Trophoblast cell (in vitro differentiated cells and primary cell): ENCODE results near the gene SERPING1.
"Not testable (repeated sequence)": the region's sequence is repeated elsewhere in the genome, so short reads cannot be mapped to it uniquely, and the experiment has no call there.

ENCODE experiments used
- DNase-seq, 2 donors: peaks; one replicate each; pipeline ENCODE4 v3.0.0-alpha.2; 2016
- H2AFZ ChIP-seq: 2 replicates; pipeline ENCODE4 v1.6.1; 2013; ENCODE audit warnings: low read length, moderate library complexity, mild to moderate bottlenecking; ENCODE audit not compliant: insufficient read depth, poor library complexity
- H2AK5ac ChIP-seq: 2 replicates; pipeline ENCODE4 v1.6.1; 2013; ENCODE audit warnings: mild to moderate bottlenecking, low read length
- H2BK120ac ChIP-seq: 2 replicates; pipeline ENCODE4 v1.6.1; 2013; ENCODE audit warnings: low read length, mild to moderate bottlenecking, moderate library complexity; ENCODE audit not compliant: insufficient read depth, poor library complexity
- H2BK12ac ChIP-seq: 2 replicates; pipeline ENCODE4 v1.6.1; 2013; ENCODE audit warnings: mild to moderate bottlenecking, low read length, moderate library complexity
- H2BK5ac ChIP-seq: 2 replicates; pipeline ENCODE4 v1.6.1; 2013; ENCODE audit warnings: low read length, low read depth, moderate library complexity, mild to moderate bottlenecking; ENCODE audit not compliant: poor library complexity
- H3K14ac ChIP-seq: 2 replicates; pipeline ENCODE4 v1.6.1; 2013; ENCODE audit warnings: mild to moderate bottlenecking, low read length
- H3K18ac ChIP-seq: 2 replicates; pipeline ENCODE4 v1.6.1; 2013; ENCODE audit warnings: mild to moderate bottlenecking, low read length
- H3K23ac ChIP-seq: 2 replicates; pipeline ENCODE4 v1.6.1; 2013; ENCODE audit warnings: low read length
- H3K27ac ChIP-seq: 2 replicates; pipeline ENCODE4 v1.5.1; 2013; ENCODE audit warnings: low read depth, mild to moderate bottlenecking, inconsistent platforms, low read length, moderate library complexity
- H3K27me3 ChIP-seq: 2 replicates; pipeline ENCODE4 v1.6.1; 2013; ENCODE audit warnings: inconsistent platforms, mild to moderate bottlenecking, low read length, moderate library complexity; ENCODE audit not compliant: insufficient read depth
- H3K36me3 ChIP-seq, 2 experiments: 1 replicate in 1 of 2; 2 replicates in 1 of 2; pipeline ENCODE4 v1.6.1; 2013; ENCODE audit warnings: low read length in 2 of 2, mild to moderate bottlenecking in 2 of 2, moderate library complexity in 1 of 2; ENCODE audit not compliant: insufficient read depth in 2 of 2, control insufficient read depth in 1 of 2
- H3K4ac ChIP-seq: 2 replicates; pipeline ENCODE4 v1.6.1; 2013; ENCODE audit warnings: low read depth, mild to moderate bottlenecking, low read length, moderate library complexity
- H3K4me1 ChIP-seq, 2 experiments: 1 replicate in 1 of 2; 2 replicates in 1 of 2; pipeline ENCODE4 v1.6.1; 2013; ENCODE audit warnings: low read length in 2 of 2, mild to moderate bottlenecking in 2 of 2, moderate library complexity in 1 of 2; ENCODE audit not compliant: insufficient read depth in 2 of 2, control insufficient read depth in 1 of 2
- H3K4me2 ChIP-seq: 2 replicates; pipeline ENCODE4 v1.6.1; 2013; ENCODE audit warnings: inconsistent platforms, mild to moderate bottlenecking, low read length, moderate library complexity
- H3K4me3 ChIP-seq: 2 replicates; pipeline ENCODE4 v1.5.1; 2013; ENCODE audit warnings: mild to moderate bottlenecking, low read depth, low read length, inconsistent platforms
- H3K79me1 ChIP-seq: one replicate; pipeline ENCODE4 v1.6.1; 2013; ENCODE audit warnings: low read length
- H3K79me2 ChIP-seq: 2 replicates; pipeline ENCODE4 v1.6.1; 2013; ENCODE audit warnings: low read length, mild to moderate bottlenecking; ENCODE audit not compliant: control insufficient read depth, insufficient read depth, poor library complexity
- H3K9ac ChIP-seq: 2 replicates; pipeline ENCODE4 v1.6.1; 2013; ENCODE audit warnings: mild to moderate bottlenecking, low read length
- H3K9me3 ChIP-seq: 2 replicates; pipeline ENCODE4 v1.6.1; 2013; ENCODE audit warnings: low read depth, mild to moderate bottlenecking, control low read depth, inconsistent platforms, low read length; ENCODE audit not compliant: insufficient read depth
- H4K12ac ChIP-seq: 2 replicates; pipeline ENCODE4 v1.6.1; 2013; ENCODE audit warnings: low read depth, mild to moderate bottlenecking, low read length, moderate library complexity
- H4K8ac ChIP-seq: 2 replicates; pipeline ENCODE4 v1.6.1; 2013; ENCODE audit warnings: low read depth, mild to moderate bottlenecking, low read length, moderate library complexity
- H4K91ac ChIP-seq: one replicate; pipeline ENCODE4 v1.6.1; 2013; ENCODE audit warnings: low read depth, mild to moderate bottlenecking, low read length, moderate library complexity
- WGBS: extraction: QIAGEN DNeasy Blood & Tissue Kit; methylation state at CpG from one replicate; pipeline ENCODE4 v1.1.7; 2013; ENCODE audit warnings: missing lambda C conversion rate; ENCODE audit not compliant: insufficient read length, insufficient coverage; ENCODE audit errors: extremely low coverage; 5-methylcytosine and 5-hydroxymethylcytosine counted together

The SERPING1 gene

GRCh38 chr11:57650739-57651090 lies 53.2 kb downstream of the SERPING1 start:
- Histone ChIP-seq H2AK5ac (no peak overlapping the region), H3K4me2 (no peak overlapping the region), H3K27me3 (no peaks in the 10 kb centered on the region), H2BK120ac (no peak overlapping the region), H3K4ac (no peak overlapping the region), H2AFZ (no peak overlapping the region), H3K23ac (no peak overlapping the region), H3K4me3 (no peak overlapping the region), H3K9me3 (no peaks in the 10 kb centered on the region), H3K14ac (no peak overlapping the region), H4K8ac (no peak overlapping the region), H3K27ac (no peak overlapping the region), H2BK5ac (no peak overlapping the region), H3K36me3 (no peaks in the 10 kb centered on the region), H4K12ac (no peak overlapping the region), H3K4me1 (peaks cover 32 to 33% of the 10 kb centered on the region in 2 experiments), H3K18ac (no peak overlapping the region), H2BK12ac (no peak overlapping the region), H3K9ac (no peak overlapping the region), H3K79me1 (peaks cover 2% of the 10 kb centered on the region), H3K79me2 (no peaks in the 10 kb centered on the region), H4K91ac (no peak overlapping the region)
- no CpG with 5 or more reads among the region's 5 CpGs for WGBS
- peak; percentile 88 to 91 for DNase-seq

GRCh38 chr11:57651408-57651807 lies 53.9 kb downstream of the SERPING1 start:
- Histone ChIP-seq H3K27me3 (no peaks in the 10 kb centered on the region), H3K27ac (no peak overlapping the region), H2AK5ac (no peak overlapping the region), H3K14ac (no peak overlapping the region), H3K4me2 (no peak overlapping the region), H3K4ac (no peak overlapping the region), H2BK5ac (no peak overlapping the region), H3K23ac (no peak overlapping the region), H3K4me3 (no peak overlapping the region), H3K4me1 (peaks cover 27 to 28% of the 10 kb centered on the region in 2 experiments), H2BK120ac (no peak overlapping the region), H3K79me2 (no peaks in the 10 kb centered on the region), H3K36me3 (no peaks in the 10 kb centered on the region), H2BK12ac (no peak overlapping the region), H3K18ac (no peak overlapping the region), H2AFZ (no peak overlapping the region), H3K79me1 (peaks cover 2% of the 10 kb centered on the region), H3K9ac (no peak overlapping the region), H4K12ac (no peak overlapping the region), H4K91ac (no peak overlapping the region), H4K8ac (no peak overlapping the region), H3K9me3 (no peaks in the 10 kb centered on the region)
- no CpG with 5 or more reads among the region's 7 CpGs for WGBS
- no peak for DNase-seq

- not testable (repeated sequence) for DNase-seq, H2BK120ac ChIP-seq, H4K12ac ChIP-seq, H3K27ac ChIP-seq, H2BK5ac ChIP-seq, H3K27me3 ChIP-seq, H2AFZ ChIP-seq, H3K36me3 ChIP-seq, H3K4ac ChIP-seq, H2BK12ac ChIP-seq, H3K79me2 ChIP-seq, H3K4me3 ChIP-seq, H3K18ac ChIP-seq, H4K91ac ChIP-seq, H3K9me3 ChIP-seq, H3K79me1 ChIP-seq, H3K4me2 ChIP-seq, H4K8ac ChIP-seq, H3K9ac ChIP-seq, H2AK5ac ChIP-seq, H3K23ac ChIP-seq, H3K14ac ChIP-seq
- no CpG with 5 or more reads among the region's 14 CpGs for WGBS
- peaks cover 20 to 21% of the 10 kb centered on the region in 2 experiments for H3K4me1 ChIP-seq
Observed at GRCh38 chr11:57652230-57652629, 54.7 kb downstream of the SERPING1 start.

- no peak overlapping the region for H3K4me2 ChIP-seq
- H4K12ac ChIP-seq: no peak overlapping the region
- H2BK12ac ChIP-seq: no peak overlapping the region
- H2BK120ac ChIP-seq: no peak overlapping the region
- no peaks in the 10 kb centered on the region for H3K27me3 ChIP-seq
- no CpG with 5 or more reads among the region's 3 CpGs for WGBS
- peaks cover 18 to 20% of the 10 kb centered on the region in 2 experiments for H3K4me1 ChIP-seq
- no peak overlapping the region for H3K27ac ChIP-seq
- H3K9ac ChIP-seq: no peak overlapping the region
- no peak overlapping the region for H2BK5ac ChIP-seq
- H3K79me2 ChIP-seq: peaks cover 2% of the 10 kb centered on the region
- H4K91ac ChIP-seq: no peak overlapping the region
- no peak overlapping the region for H2AFZ ChIP-seq
- H3K14ac ChIP-seq: no peak overlapping the region
- H4K8ac ChIP-seq: no peak overlapping the region
- H3K36me3 ChIP-seq: no peaks in the 10 kb centered on the region
- peaks cover 4% of the 10 kb centered on the region for H3K79me1 ChIP-seq
- H3K4ac ChIP-seq: no peak overlapping the region
- H3K9me3 ChIP-seq: no peaks in the 10 kb centered on the region
- H3K18ac ChIP-seq: no peak overlapping the region
- DNase-seq: no peak
- no peak overlapping the region for H3K4me3 ChIP-seq
- no peak overlapping the region for H2AK5ac ChIP-seq
- no peak overlapping the region for H3K23ac ChIP-seq
Observed at GRCh38 chr11:57652662-57653061, 55.2 kb downstream of the SERPING1 start.
